Esophagus squamous epithelium (tissue), 5 donors: ENCODE data around the gene TUBD1. TPM values are rescaled to one million over a fixed set of nuclear protein-coding genes. Genes with fewer than 3 reads are reported as not detected.
"Not testable (repeated sequence)": the region's sequence is repeated elsewhere in the genome, so short reads cannot be mapped to it uniquely, and the experiment has no call there.

Source experiments
- DNase-seq: peaks from one replicate; lab custom pipeline; 2025; lab: John Stamatoyannopoulos, UW
- H3K27ac ChIP-seq, 4 donors: fragments of 200-600 bp; sonication (generic); one replicate each; pipeline ENCODE4 v1.5.1; 2016 to 2019; ENCODE audit warnings: mild to moderate bottlenecking in 1 of 4
- H3K27me3 ChIP-seq, 4 donors: fragments of 200-600 bp; sonication (generic); 1 replicate in 3 of 4; 2 replicates in 1 of 4; pipeline versions ENCODE4 v1.5.1 to v1.6.0; 2017 to 2021; ENCODE audit warnings: antibody characterized with exemption in 1 of 4
- H3K36me3 ChIP-seq, 3 donors: fragments of 200-600 bp; sonication (generic); one replicate each; pipeline ENCODE4 v1.5.1; 2016 to 2019
- H3K4me1 ChIP-seq, 3 donors: fragments of 200-600 bp; sonication (generic); one replicate each; pipeline ENCODE4 v1.5.1; 2017 to 2019
- H3K4me3 ChIP-seq, 4 donors: fragments of 200-600 bp; sonication (generic); 1 replicate in 3 of 4; 2 replicates in 1 of 4; pipeline ENCODE4 v1.5.1; 2016 to 2019; ENCODE audit warnings: mild to moderate bottlenecking in 2 of 4, moderate library complexity in 1 of 4
- H3K9me3 ChIP-seq, 3 donors: fragments of 200-600 bp; sonication (generic); one replicate each; pipeline ENCODE4 v1.5.1; 2016 to 2019
- POLR2A ChIP-seq, 4 donors: fragments of 450-650 bp; IDR thresholded peaks; one replicate each; pipeline ENCODE4 v1.6.1; 2017; ENCODE audit warnings: antibody characterized with exemption in 4 of 4, mild to moderate bottlenecking in 4 of 4, moderate library complexity in 3 of 4
- WGBS, 2 donors: methylation state at CpG; one replicate each; pipeline ENCODE4 v1.1.5; 2018; 5-methylcytosine and 5-hydroxymethylcytosine counted together
- intact Hi-C: fragments of 100-400 bp; cut with DNase I; formaldehyde crosslinking; loops from one replicate; pipeline ENCODE4 v1.15.0; 2022
- total RNA-seq, 4 donors: library from RNA; depleted of rRNA; stranded (reverse); fragments of >200 nt; gene quantifications; one replicate each; pipeline ENCODE4 v1.1.0, GENCODE V29; 2016
- TF ChIP-seq, protein P1 (sequence below), 6 experiments: fragments of 450-650 bp in 4 of 6; fragments of 200-600 bp in 2 of 6; sonication (generic) in 2 of 6; IDR thresholded peaks; one replicate each; pipeline ENCODE4 v1.5.1; 2016 to 2019; ENCODE audit warnings: antibody characterized with exemption in 6 of 6, mild to moderate bottlenecking in 4 of 6, moderate library complexity in 4 of 6
- donor health status: DM: yes; HTN: yes; CAD: no.

TUBD1 gene
- total RNA-seq, 4 donors from 2014 or later: 8.0 to 16.0 (median 12.5) TPM

DNA sequence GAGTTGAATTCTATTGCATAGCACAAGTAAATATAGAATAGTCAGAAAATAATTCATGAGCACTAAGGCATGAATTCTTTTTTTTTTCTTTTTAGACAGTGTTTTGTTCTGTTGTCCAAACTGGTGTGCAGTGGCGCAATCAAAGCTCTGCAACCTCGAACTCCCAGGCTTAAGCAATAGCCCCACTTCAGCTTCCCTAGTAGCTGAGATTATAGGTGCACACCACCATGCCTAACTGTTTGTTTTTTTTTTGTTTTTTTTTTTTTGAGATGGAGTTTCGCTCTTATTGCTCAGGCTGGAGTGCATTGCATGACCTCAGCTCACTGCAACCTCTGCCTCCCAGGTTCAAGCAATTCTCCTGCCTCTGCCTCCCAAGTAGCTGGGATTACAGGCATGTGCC is 16.6 kb downstream of the TUBD1 start:
- intact Hi-C loops: no loop called here
- DNase-seq: no peak

DNA sequence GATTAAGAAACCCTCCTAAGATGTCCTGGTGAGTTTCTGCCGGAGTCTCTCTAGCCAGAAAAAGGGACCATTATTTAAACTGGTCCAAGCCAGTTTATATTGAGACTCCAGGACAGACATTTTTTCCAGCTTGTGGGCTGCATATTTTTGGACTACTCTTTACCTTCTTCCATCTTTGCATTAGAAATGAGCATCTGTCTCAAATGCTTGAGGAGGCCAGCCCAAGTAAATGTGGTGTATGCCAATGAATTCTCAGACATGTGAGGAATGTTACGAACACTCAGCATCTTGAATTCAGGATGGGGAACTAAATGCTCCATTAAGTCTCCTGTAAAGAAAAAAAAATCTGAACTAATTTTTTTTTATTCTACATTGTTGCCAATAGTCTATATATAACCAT is 18.4 kb downstream of the TUBD1 start:
- DNase-seq: no peak
- no peak overlapping the region for H3K4me3 ChIP-seq
- WGBS, 2 donors: 84 to 98% methylated on average over 2 of the region's 2 CpGs
- peaks cover 0 to 11% (median 0%) of the 10 kb centered on the region in 3 donors for H3K4me1 ChIP-seq
- TF ChIP-seq, protein P1, sequence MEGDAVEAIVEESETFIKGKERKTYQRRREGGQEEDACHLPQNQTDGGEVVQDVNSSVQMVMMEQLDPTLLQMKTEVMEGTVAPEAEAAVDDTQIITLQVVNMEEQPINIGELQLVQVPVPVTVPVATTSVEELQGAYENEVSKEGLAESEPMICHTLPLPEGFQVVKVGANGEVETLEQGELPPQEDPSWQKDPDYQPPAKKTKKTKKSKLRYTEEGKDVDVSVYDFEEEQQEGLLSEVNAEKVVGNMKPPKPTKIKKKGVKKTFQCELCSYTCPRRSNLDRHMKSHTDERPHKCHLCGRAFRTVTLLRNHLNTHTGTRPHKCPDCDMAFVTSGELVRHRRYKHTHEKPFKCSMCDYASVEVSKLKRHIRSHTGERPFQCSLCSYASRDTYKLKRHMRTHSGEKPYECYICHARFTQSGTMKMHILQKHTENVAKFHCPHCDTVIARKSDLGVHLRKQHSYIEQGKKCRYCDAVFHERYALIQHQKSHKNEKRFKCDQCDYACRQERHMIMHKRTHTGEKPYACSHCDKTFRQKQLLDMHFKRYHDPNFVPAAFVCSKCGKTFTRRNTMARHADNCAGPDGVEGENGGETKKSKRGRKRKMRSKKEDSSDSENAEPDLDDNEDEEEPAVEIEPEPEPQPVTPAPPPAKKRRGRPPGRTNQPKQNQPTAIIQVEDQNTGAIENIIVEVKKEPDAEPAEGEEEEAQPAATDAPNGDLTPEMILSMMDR (IDR thresholded peaks at IDR 0.05): no peak
- no peak for TF ChIP-seq POLR2A (IDR thresholded peaks at IDR 0.05)
- no peaks in the 10 kb centered on the region for H3K9me3 ChIP-seq
- peaks cover 0 to 81% (median 18%) of the 10 kb centered on the region in 3 donors for H3K36me3 ChIP-seq
- H3K27me3 ChIP-seq: no peaks in the 10 kb centered on the region
- intact Hi-C loops: no loop called here
- no peak overlapping the region for H3K27ac ChIP-seq

More for the DNA sequence above, 16.6 kb downstream of the TUBD1 start:
- H3K9me3 ChIP-seq: no peaks in the 10 kb centered on the region
- no peak overlapping the region for H3K4me3 ChIP-seq
- H3K27ac ChIP-seq: no peak overlapping the region
- H3K27me3 ChIP-seq: no peaks in the 10 kb centered on the region
- H3K4me1 ChIP-seq: peaks cover 0 to 4% (median 0%) of the 10 kb centered on the region in 3 donors
- peaks cover 0 to 97% (median 18%) of the 10 kb centered on the region in 3 donors for H3K36me3 ChIP-seq
- no peak for TF ChIP-seq POLR2A (IDR thresholded peaks at IDR 0.05)
- TF ChIP-seq, protein P1 (IDR thresholded peaks at IDR 0.05): no peak
- 69 to 81% methylated on average over 3 of the region's 3 CpGs for WGBS, 2 donors

DNA sequence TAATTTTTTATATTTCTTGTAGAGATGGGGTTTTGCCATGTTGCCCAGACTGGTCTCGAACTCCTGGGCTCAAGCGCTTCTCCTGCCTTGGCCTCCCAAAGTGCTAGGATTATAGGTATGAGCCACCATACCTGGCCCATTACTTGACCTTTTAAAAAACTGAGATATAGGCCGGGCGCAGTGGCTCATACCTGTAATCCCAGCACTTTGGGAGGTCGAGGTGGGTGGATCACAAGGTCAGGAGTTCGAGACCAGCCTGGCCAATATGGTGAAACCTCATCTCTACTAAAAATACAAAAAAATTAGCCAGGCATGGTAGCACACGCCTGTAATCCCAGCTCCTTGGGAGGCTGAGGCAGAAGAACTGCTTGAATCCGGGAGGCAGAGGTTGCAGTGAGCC is 19.3 kb downstream of the TUBD1 start:
- H3K27me3 ChIP-seq, H3K27ac ChIP-seq, DNase-seq, H3K9me3 ChIP-seq, intact Hi-C loops, H3K4me3 ChIP-seq: not testable (repeated sequence)
- 89 to 93% methylated on average over 5 to 7 of the region's 8 CpGs for WGBS, 2 donors
- H3K36me3 ChIP-seq: peaks cover 0 to 72% (median 18%) of the 10 kb centered on the region in 3 donors
- peaks cover 0 to 18% (median 0%) of the 10 kb centered on the region in 3 donors for H3K4me1 ChIP-seq

DNA sequence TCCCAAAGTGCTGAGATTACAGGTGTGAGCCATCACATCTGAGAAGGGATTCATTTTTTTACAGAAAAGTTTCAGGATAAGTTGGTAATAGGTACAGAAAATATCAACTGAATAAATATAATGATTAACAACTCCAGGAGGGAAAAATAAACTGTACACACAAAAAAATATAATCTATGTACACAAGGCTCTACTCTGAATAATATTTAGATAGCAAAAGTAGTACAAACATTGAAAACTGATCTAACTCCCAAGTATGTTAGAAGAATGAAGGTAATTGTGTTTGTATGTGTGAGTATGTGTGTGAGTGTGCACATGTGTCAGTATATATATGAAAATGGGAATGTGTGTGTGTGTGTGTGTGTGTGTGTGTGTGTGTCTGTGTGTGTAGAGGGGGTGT is 20.4 kb downstream of the TUBD1 start:
- intact Hi-C loops: no loop called here
- H3K4me1 ChIP-seq: peaks cover 0 to 15% (median 0%) of the 10 kb centered on the region in 3 donors
- TF ChIP-seq, protein P1 (IDR thresholded peaks at IDR 0.05): no peak
- no peak for TF ChIP-seq POLR2A (IDR thresholded peaks at IDR 0.05)
- DNase-seq: no peak
- no peaks in the 10 kb centered on the region for H3K27me3 ChIP-seq
- no peak overlapping the region for H3K4me3 ChIP-seq
- peaks cover 0 to 62% (median 11%) of the 10 kb centered on the region in 3 donors for H3K36me3 ChIP-seq
- no peak overlapping the region for H3K27ac ChIP-seq
- no peaks in the 10 kb centered on the region for H3K9me3 ChIP-seq

DNA sequence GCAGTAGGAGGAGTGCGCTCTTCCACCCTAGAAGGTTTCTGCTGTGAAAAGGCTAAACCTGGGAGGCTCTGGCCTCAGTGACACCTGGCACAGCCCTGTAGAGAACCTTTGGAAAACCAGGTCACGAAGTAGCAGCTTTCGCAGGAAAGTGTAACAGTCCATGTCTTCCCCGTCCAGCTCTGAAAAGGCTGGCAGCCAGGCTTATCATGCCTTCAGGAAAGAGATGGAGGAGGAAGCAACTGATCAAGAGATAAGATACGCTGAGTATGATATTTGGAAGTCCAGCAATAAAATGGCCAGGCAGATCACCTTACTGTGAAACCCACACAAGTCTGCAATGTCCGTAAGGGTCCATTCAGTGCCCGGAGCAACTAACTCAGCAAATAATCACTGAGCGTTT is 22.3 kb downstream of the TUBD1 start:
- H3K27me3 ChIP-seq: no peaks in the 10 kb centered on the region
- H3K36me3 ChIP-seq: peaks cover 0 to 43% (median 7%) of the 10 kb centered on the region in 3 donors
- no peak overlapping the region for H3K4me3 ChIP-seq
- H3K27ac ChIP-seq: peak overlapping the region in 1 of 4 donors; percentile 72
- DNase-seq: no peak
- 84 to 85% methylated on average over 8 of the region's 8 CpGs for WGBS, 2 donors
- no peaks in the 10 kb centered on the region for H3K9me3 ChIP-seq
- TF ChIP-seq POLR2A (IDR thresholded peaks at IDR 0.05): no peak
- TF ChIP-seq, protein P1 (IDR thresholded peaks at IDR 0.05): no peak
- H3K4me1 ChIP-seq: peaks cover 0 to 15% (median 0%) of the 10 kb centered on the region in 3 donors
- intact Hi-C loops: no loop called here

DNA sequence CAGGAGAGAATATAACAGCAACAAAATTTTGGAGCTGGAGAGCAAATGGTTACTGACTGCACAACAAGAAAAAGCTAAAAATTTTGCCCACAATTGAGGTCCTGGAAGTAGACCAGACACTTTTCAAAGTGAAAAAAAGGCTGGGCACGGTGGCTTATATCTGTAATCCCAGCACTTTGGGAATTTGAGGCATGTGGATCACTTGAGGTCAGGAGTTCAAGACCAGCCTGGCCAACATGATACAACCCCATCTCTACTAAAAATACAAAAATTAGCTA is 22.9 kb downstream of the TUBD1 start:
- Histone ChIP-seq H3K4me1 (peaks cover 0 to 15% (median 0%) of the 10 kb centered on the region in 3 donors), H3K36me3 (peaks cover 0 to 41% (median under 1%) of the 10 kb centered on the region in 3 donors), H3K27me3 (no peaks in the 10 kb centered on the region), H3K9me3 (no peaks in the 10 kb centered on the region), H3K4me3 (no peak overlapping the region), H3K27ac (peak overlapping the region in 3 of 4 donors; percentile 46 to 72 (median 72))
- WGBS, 2 donors: 12 to 35% methylated on average over 1 of the region's 1 CpG
- no peak for DNase-seq
- intact Hi-C loops: no loop called here
- TF ChIP-seq, protein P1 (IDR thresholded peaks at IDR 0.05): no peak
- no peak for TF ChIP-seq POLR2A (IDR thresholded peaks at IDR 0.05)
